Measurements from ENCODE around the gene XCL1. TPM values are rescaled to one million over a fixed set of nuclear protein-coding genes. Genes with fewer than 3 reads are reported as not detected.

XCL1 gene
- total RNA-seq, 1 experiment from 2014 or later: 0.26 TPM

DNA sequence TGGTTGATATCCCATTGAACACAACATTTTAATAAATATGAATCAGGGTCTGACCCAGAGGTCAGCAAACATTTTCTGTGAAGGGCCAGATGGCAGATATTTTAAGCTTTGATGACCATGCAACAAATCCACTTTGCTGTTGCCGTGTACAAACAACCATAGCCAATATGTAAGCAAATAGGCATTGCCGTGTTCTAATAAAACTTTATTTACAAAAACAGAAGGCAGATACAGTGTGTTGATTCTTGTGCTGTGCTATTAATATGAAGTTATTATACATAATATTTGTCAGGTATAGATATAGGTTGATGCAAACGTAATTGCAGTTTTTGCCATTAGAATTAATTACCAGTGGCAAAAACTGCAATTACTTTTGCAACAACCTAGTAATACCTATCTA lies 8.8 kb upstream of the XCL1 start:
- Mint-ChIP-seq H3K36me3 (ENCODE audit: insufficient read depth in 1 of 3, low read depth in 3 of 3) (peaks cover 0 to 1% (median 0%) of the 10 kb centered on the region in 3 experiments; a peak in 1 of 7 replicates), H3K27me3 (ENCODE audit: low read depth) (no peaks in the 10 kb centered on the region), H3K27ac (no peak overlapping the region), H3K9me3 (no peaks in the 10 kb centered on the region; a peak in 1 of 5 replicates), H3K4me1 (peaks cover 20 to 24% of the 10 kb centered on the region in 2 experiments), H3K4me3 (no peak overlapping the region)
- Histone ChIP-seq H3K4me2 (ENCODE audit: insufficient read depth, insufficient read length, low read length) (no peak overlapping the region), H3K23me2 (ENCODE audit: insufficient read length, low read depth, low read length, poor library complexity, severe bottlenecking) (no peaks in the 10 kb centered on the region), H3K23ac (ENCODE audit: insufficient read length, low read depth, low read length) (no peak overlapping the region), H3T11ph (ENCODE audit: low read length) (no peak overlapping the region), H4K91ac (ENCODE audit: insufficient read length, low read depth, low read length) (no peak overlapping the region), H4K20me1 (ENCODE audit: control insufficient read depth, insufficient read depth, insufficient read length) (no peaks in the 10 kb centered on the region), H3K56ac (ENCODE audit: insufficient read length, low read depth, low read length) (no peak overlapping the region), H4K5ac (ENCODE audit: insufficient read length, low read depth, low read length) (no peak overlapping the region), H2BK12ac (ENCODE audit: insufficient read length, low read depth, low read length) (no peak overlapping the region), H3K79me2 (ENCODE audit: insufficient read depth, low read length) (no peaks in the 10 kb centered on the region), H2AFZ (ENCODE audit: low read length) (no peak overlapping the region), H3K9ac (ENCODE audit: extremely low read depth, insufficient read length, low read length) (no peak overlapping the region), H3K27me3 (ENCODE audit: insufficient read depth, low read length) (no peaks in the 10 kb centered on the region), H3K27ac (ENCODE audit: insufficient read length, low read depth, low read length) (no peak overlapping the region), H3K18ac (ENCODE audit: insufficient read length, low read depth, low read length) (no peak overlapping the region), H3K4ac (ENCODE audit: low read depth, low read length) (no peak overlapping the region), H2BK5ac (ENCODE audit: insufficient read length, low read length) (no peak overlapping the region), H3K4me1 (ENCODE audit: insufficient read depth, low read length) (peaks cover 6% of the 10 kb centered on the region; the same call in 1 of the 2 replicates), H3K79me1 (ENCODE audit: insufficient read depth, low read depth, low read length, poor library complexity, severe bottlenecking) (no peaks in the 10 kb centered on the region), H2BK15ac (ENCODE audit: low read depth, low read length) (no peak overlapping the region), H2AK5ac (ENCODE audit: insufficient read length, low read length) (no peak overlapping the region), H3K9me3 (ENCODE audit: control insufficient read depth, low read depth, low read length) (no peaks in the 10 kb centered on the region), H2BK120ac (ENCODE audit: low read depth, low read length, poor library complexity, severe bottlenecking) (no peak overlapping the region), H2BK20ac (ENCODE audit: low read depth, low read length, poor library complexity, severe bottlenecking) (no peak overlapping the region), H3K14ac (ENCODE audit: insufficient read depth, low read length) (no peak overlapping the region), H4K8ac (replicated peaks; ENCODE audit: insufficient read length, low read depth, low read length) (no peak overlapping the region)
- no peak for DNase-seq
- TF ChIP-seq, protein P1, sequence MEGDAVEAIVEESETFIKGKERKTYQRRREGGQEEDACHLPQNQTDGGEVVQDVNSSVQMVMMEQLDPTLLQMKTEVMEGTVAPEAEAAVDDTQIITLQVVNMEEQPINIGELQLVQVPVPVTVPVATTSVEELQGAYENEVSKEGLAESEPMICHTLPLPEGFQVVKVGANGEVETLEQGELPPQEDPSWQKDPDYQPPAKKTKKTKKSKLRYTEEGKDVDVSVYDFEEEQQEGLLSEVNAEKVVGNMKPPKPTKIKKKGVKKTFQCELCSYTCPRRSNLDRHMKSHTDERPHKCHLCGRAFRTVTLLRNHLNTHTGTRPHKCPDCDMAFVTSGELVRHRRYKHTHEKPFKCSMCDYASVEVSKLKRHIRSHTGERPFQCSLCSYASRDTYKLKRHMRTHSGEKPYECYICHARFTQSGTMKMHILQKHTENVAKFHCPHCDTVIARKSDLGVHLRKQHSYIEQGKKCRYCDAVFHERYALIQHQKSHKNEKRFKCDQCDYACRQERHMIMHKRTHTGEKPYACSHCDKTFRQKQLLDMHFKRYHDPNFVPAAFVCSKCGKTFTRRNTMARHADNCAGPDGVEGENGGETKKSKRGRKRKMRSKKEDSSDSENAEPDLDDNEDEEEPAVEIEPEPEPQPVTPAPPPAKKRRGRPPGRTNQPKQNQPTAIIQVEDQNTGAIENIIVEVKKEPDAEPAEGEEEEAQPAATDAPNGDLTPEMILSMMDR (conservative IDR thresholded peaks at IDR 0.05): no peak
- no CpG with 5 or more reads among the region's 3 CpGs for WGBS (ENCODE audit: extremely low coverage, insufficient read length, low lambda C conversion rate)
